NCI-H82 treated with DMSO at 0.1 percent for 48 hours (cell line): ENCODE results near the gene CSRP3.
"Not testable (repeated sequence)": the region's sequence is repeated elsewhere in the genome, so short reads cannot be mapped to it uniquely, and the experiment has no call there.

ENCODE experiments used
- DNase-seq: peaks from one replicate; lab custom pipeline; 2025; ENCODE audit not compliant: unreplicated experiment; lab: John Stamatoyannopoulos, UW

Gene CSRP3

GRCh38 chr11:19191530-19192169 is 10.1 kb downstream of the CSRP3 start:
- DNase-seq = no peak

- no peak for DNase-seq
Observed at GRCh38 chr11:19187833-19188258, 13.9 kb downstream of the CSRP3 start.

GRCh38 chr11:19187114-19187832 is 14.5 kb downstream of the CSRP3 start:
- DNase-seq = no peak

- no peak for DNase-seq
Observed at GRCh38 chr11:19185516-19186052, 16.2 kb downstream of the CSRP3 start.

- DNase-seq = no peak
Observed at GRCh38 chr11:19185036-19185435, 16.7 kb downstream of the CSRP3 start.

GRCh38 chr11:19183646-19184045 is 18.1 kb downstream of the CSRP3 start:
- peak; percentile 8 for DNase-seq

GRCh38 chr11:19181531-19182261 is 20.1 kb downstream of the CSRP3 start:
- no peak for DNase-seq

- no peak for DNase-seq
Observed at GRCh38 chr11:19176629-19177186, 25.1 kb downstream of the CSRP3 start.

GRCh38 chr11:19173964-19174638 is 27.7 kb downstream of the CSRP3 start:
- DNase-seq = no peak

- DNase-seq = no peak
Observed at GRCh38 chr11:19173004-19173689, 28.6 kb downstream of the CSRP3 start.

- DNase-seq = no peak
Observed at GRCh38 chr11:19168090-19168489, 33.7 kb downstream of the CSRP3 start.

GRCh38 chr11:19164881-19165280 is 36.9 kb downstream of the CSRP3 start:
- DNase-seq = no peak

- no peak for DNase-seq
Observed at GRCh38 chr11:19164230-19164855, 37.4 kb downstream of the CSRP3 start.

GRCh38 chr11:19163617-19164016 is 38.2 kb downstream of the CSRP3 start:
- DNase-seq = no peak

GRCh38 chr11:19162951-19163505 is 38.8 kb downstream of the CSRP3 start:
- no peak for DNase-seq

- DNase-seq = no peak
Observed at GRCh38 chr11:19161651-19162050, 40.1 kb downstream of the CSRP3 start.

GRCh38 chr11:19160847-19161246 is 40.9 kb downstream of the CSRP3 start:
- no peak for DNase-seq

- DNase-seq = no peak
Observed at GRCh38 chr11:19156892-19157291, 44.9 kb downstream of the CSRP3 start.

GRCh38 chr11:19145319-19145718 is 56.5 kb downstream of the CSRP3 start:
- DNase-seq = no peak

- not testable (repeated sequence) for DNase-seq
Observed at GRCh38 chr11:19136884-19137283, 64.9 kb downstream of the CSRP3 start.
